NCI-H2196 treated with DMSO at 0.1 percent for 48 hours (cell line): ENCODE measurements around the gene S100A3.

Experiments used
- DNase-seq: peaks from one replicate; lab custom pipeline; 2025; ENCODE audit not compliant: unreplicated experiment; lab: John Stamatoyannopoulos, UW

S100A3 gene

GRCh38 chr1:153513023-153513422 is 36.0 kb downstream of the S100A3 start:
- DNase-seq, result no peak

GRCh38 chr1:153510984-153511410 is 38.1 kb downstream of the S100A3 start:
- DNase-seq, result peak; percentile 78

- no peak for DNase-seq
Measured at GRCh38 chr1:153509729-153510354, 39.2 kb downstream of the S100A3 start.

GRCh38 chr1:153509036-153509435 is 40.0 kb downstream of the S100A3 start:
- DNase-seq, result no peak

GRCh38 chr1:153507926-153508583 is 41.0 kb downstream of the S100A3 start:
- DNase-seq, result no peak

- DNase-seq, result no peak
Measured at GRCh38 chr1:153506831-153507413, 42.1 kb downstream of the S100A3 start.

- DNase-seq, result no peak
Measured at GRCh38 chr1:153506386-153506785, 42.7 kb downstream of the S100A3 start.

GRCh38 chr1:153505576-153505975 is 43.5 kb downstream of the S100A3 start:
- no peak for DNase-seq

GRCh38 chr1:153503766-153504165 is 45.3 kb downstream of the S100A3 start:
- DNase-seq, result no peak

GRCh38 chr1:153498746-153499145 is 50.3 kb downstream of the S100A3 start:
- no peak for DNase-seq
